Type B pancreatic cell (in vitro differentiated cells): Measurements from ENCODE around the gene SLCO1C1. TPM values are rescaled to one million over a fixed set of nuclear protein-coding genes. Genes with fewer than 3 reads are reported as not detected.

Experiments used
- DNase-seq: peaks from one replicate; pipeline ENCODE4 v3.0.0; 2021; ENCODE audit warnings: mixed read lengths; ENCODE audit not compliant: unreplicated experiment; ENCODE audit errors: extremely low spot score
- H3K27ac Mint-ChIP-seq: 2 replicates; pipeline ENCODE4 v1.8.0; 2021; ENCODE audit warnings: mild to moderate bottlenecking, mixed read lengths
- H3K27me3 Mint-ChIP-seq: 2 replicates; pipeline ENCODE4 v1.8.0; 2021; ENCODE audit warnings: mixed read lengths
- H3K36me3 Mint-ChIP-seq: 2 replicates; pipeline ENCODE4 v1.8.0; 2021; ENCODE audit warnings: mixed read lengths
- H3K4me1 Mint-ChIP-seq: one replicate; pipeline ENCODE4 v1.8.0; 2021; ENCODE audit warnings: mixed read lengths; ENCODE audit not compliant: unreplicated experiment
- H3K4me3 Mint-ChIP-seq: 2 replicates; pipeline ENCODE4 v1.8.0; 2021; ENCODE audit warnings: mild to moderate bottlenecking, mixed read lengths
- H3K9me3 Mint-ChIP-seq: 2 replicates; pipeline ENCODE4 v1.8.0; 2021; ENCODE audit warnings: mixed read lengths
- total RNA-seq: library from RNA; stranded (reverse); gene quantifications from 2 replicates; pipeline ENCODE4 v1.2.1, GENCODE V29; 2021; ENCODE audit warnings: low replicate concordance
- TF ChIP-seq, protein P1 (sequence below): fragments of 200-600 bp; sonication (generic); conservative IDR thresholded peaks from 2 replicates; pipeline ENCODE4 v1.5.0; 2021; ENCODE audit warnings: antibody characterized with exemption, mild to moderate bottlenecking

SLCO1C1 gene
- total RNA-seq, 1 donor from 2014 or later: 0.58 TPM

DNA sequence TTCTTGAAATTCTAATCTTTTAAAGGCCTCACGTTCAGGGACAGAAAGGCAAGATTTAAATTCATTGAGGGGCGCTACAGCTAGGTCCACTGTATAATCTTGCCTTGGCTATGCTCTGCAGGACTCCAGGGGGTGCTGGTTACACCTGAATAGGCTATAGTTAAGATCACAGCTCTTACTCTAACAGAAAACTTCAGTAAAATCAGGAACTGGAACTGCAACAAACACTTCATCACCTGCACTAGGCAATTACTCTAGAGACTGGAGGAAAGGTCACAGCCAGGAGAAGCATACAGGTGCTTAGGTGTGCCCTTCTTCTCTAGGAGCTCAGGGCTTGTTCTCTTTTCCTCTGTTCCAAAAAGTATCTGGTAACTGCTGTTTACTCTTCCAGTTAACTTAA is 20.9 kb downstream of the SLCO1C1 start:
- no peaks in the 10 kb centered on the region for H3K9me3 Mint-ChIP-seq
- no peak for DNase-seq
- no peak overlapping the region for H3K4me3 Mint-ChIP-seq
- no peaks in the 10 kb centered on the region for H3K4me1 Mint-ChIP-seq
- H3K27me3 Mint-ChIP-seq: no peaks in the 10 kb centered on the region
- H3K27ac Mint-ChIP-seq: no peak overlapping the region
- TF ChIP-seq, protein P1, sequence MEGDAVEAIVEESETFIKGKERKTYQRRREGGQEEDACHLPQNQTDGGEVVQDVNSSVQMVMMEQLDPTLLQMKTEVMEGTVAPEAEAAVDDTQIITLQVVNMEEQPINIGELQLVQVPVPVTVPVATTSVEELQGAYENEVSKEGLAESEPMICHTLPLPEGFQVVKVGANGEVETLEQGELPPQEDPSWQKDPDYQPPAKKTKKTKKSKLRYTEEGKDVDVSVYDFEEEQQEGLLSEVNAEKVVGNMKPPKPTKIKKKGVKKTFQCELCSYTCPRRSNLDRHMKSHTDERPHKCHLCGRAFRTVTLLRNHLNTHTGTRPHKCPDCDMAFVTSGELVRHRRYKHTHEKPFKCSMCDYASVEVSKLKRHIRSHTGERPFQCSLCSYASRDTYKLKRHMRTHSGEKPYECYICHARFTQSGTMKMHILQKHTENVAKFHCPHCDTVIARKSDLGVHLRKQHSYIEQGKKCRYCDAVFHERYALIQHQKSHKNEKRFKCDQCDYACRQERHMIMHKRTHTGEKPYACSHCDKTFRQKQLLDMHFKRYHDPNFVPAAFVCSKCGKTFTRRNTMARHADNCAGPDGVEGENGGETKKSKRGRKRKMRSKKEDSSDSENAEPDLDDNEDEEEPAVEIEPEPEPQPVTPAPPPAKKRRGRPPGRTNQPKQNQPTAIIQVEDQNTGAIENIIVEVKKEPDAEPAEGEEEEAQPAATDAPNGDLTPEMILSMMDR: no peak
- H3K36me3 Mint-ChIP-seq: no peaks in the 10 kb centered on the region

DNA sequence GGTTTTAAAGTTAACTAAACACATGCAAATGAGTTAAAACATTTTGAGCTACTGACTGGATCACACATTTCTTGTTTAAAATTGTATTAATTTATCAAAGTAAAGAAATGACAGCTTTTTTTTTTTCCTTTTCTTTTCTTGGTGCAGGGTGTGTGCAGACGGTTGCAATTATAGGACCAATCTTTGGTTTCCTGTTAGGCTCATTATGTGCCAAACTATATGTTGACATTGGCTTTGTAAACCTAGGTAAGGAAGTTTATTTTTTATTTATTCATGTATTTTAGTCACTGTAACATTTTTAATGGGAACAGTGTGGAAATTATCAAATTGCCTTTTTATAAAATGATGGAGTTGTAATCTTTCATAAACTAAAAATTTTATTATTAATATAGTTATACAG is 21.9 kb downstream of the SLCO1C1 start:
- H3K27ac Mint-ChIP-seq: no peak overlapping the region
- TF ChIP-seq, protein P1: no peak
- H3K4me1 Mint-ChIP-seq: no peaks in the 10 kb centered on the region
- no peak for DNase-seq
- H3K27me3 Mint-ChIP-seq: no peaks in the 10 kb centered on the region
- H3K9me3 Mint-ChIP-seq: no peaks in the 10 kb centered on the region
- H3K4me3 Mint-ChIP-seq: no peak overlapping the region
- H3K36me3 Mint-ChIP-seq: no peaks in the 10 kb centered on the region

DNA sequence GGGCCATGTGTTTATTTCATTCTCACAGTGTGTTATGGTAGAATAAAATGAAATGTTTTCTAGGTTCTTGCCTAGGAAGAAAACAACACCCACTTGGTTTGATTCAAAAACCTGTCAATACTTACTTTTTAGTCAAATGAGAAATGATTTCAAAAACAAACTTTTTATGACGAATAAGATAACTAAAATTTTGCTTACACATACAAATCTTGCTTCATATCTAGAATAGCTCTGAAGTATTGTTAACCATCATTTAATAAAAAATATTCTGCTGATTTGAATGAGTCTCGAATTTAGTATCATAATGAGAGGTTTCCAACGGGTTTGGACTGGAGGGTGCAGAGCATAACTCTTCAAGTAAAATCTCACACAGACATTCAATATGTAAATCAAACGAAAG is 23.2 kb downstream of the SLCO1C1 start:
- Mint-ChIP-seq H3K4me3 (no peak overlapping the region), H3K27ac (no peak overlapping the region), H3K4me1 (no peaks in the 10 kb centered on the region), H3K36me3 (no peaks in the 10 kb centered on the region), H3K9me3 (no peaks in the 10 kb centered on the region), H3K27me3 (no peaks in the 10 kb centered on the region)
- TF ChIP-seq, protein P1: no peak
- DNase-seq: no peak

DNA sequence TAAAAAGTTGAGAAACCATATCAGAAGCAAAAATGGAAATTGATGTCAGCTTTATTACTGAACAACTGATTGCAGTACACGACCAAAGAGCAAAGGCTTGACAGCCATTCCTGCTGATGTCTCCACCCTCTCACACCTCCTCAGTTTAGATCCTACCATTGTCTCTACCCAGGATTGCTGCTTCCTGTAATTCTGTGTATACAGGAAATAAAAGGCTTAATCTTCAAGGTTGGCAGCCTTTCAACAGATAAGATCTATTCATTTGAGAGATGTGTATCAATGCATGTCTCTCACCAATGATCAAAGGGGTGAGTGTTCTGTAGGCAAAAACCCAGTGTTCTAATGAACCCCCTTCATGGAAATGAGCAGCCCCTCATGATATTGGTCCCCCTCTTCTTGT is 27.0 kb downstream of the SLCO1C1 start:
- Mint-ChIP-seq H3K36me3 (no peaks in the 10 kb centered on the region), H3K4me1 (no peaks in the 10 kb centered on the region), H3K27ac (no peak overlapping the region), H3K9me3 (no peaks in the 10 kb centered on the region), H3K27me3 (no peaks in the 10 kb centered on the region), H3K4me3 (no peak overlapping the region)
- no peak for DNase-seq
- TF ChIP-seq, protein P1: no peak

DNA sequence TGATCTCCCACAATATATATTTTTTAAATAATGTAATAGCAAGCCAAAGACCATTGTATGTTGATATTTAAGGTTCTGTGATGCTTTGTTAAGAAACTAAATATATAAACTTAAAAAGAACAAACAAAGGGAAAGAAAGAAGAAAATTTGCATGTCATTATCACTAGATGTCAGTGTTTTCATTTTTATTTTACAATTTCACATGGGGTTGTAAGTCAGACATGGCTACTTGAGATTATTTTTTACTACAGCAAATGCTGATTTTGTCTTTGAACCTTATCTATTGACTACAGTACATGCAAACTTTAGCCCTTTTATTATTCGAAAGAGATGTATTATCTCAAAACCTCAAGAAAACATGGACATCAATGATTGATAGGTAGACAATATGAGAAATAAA is 36.1 kb downstream of the SLCO1C1 start:
- H3K27me3 Mint-ChIP-seq: peaks cover 7% of the 10 kb centered on the region
- no peak for DNase-seq
- no peak overlapping the region for H3K4me3 Mint-ChIP-seq
- no peak overlapping the region for H3K27ac Mint-ChIP-seq
- H3K9me3 Mint-ChIP-seq: no peaks in the 10 kb centered on the region
- no peaks in the 10 kb centered on the region for H3K4me1 Mint-ChIP-seq
- TF ChIP-seq, protein P1: no peak
- no peaks in the 10 kb centered on the region for H3K36me3 Mint-ChIP-seq

DNA sequence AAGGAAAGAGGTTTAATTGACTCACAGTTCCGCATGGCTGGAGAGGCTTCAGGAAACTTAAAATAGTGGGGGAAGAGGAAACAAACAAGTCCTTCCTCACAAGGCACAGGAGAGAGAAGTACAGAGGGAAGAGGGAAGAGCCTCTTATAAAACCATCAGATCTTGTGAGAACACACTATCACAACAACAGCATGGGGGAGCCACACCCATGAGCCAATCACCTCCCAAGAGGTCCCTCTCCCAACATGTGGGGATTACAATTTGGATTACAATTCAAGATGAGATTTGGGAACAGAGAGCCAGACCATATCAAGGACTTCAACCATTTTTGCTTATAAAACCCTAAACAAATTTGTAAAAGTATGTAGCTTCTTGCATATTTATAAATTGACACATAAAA is 45.8 kb downstream of the SLCO1C1 start:
- Mint-ChIP-seq H3K27ac (no peak overlapping the region), H3K4me1 (no peaks in the 10 kb centered on the region), H3K27me3 (no peaks in the 10 kb centered on the region), H3K36me3 (no peaks in the 10 kb centered on the region), H3K9me3 (no peaks in the 10 kb centered on the region), H3K4me3 (no peak overlapping the region)
- TF ChIP-seq, protein P1: no peak
- no peak for DNase-seq
